HG02938 (cell line): Measurements from ENCODE around the gene SLC23A3.

Experiments
- ATAC-seq: cut with Tn5 transposase; IDR thresholded peaks from one replicate; pipeline ENCODE4 v1.9.1; 2021; ENCODE audit warnings: mild to moderate bottlenecking, moderate library complexity; ENCODE audit not compliant: unreplicated experiment

Gene SLC23A3

DNA sequence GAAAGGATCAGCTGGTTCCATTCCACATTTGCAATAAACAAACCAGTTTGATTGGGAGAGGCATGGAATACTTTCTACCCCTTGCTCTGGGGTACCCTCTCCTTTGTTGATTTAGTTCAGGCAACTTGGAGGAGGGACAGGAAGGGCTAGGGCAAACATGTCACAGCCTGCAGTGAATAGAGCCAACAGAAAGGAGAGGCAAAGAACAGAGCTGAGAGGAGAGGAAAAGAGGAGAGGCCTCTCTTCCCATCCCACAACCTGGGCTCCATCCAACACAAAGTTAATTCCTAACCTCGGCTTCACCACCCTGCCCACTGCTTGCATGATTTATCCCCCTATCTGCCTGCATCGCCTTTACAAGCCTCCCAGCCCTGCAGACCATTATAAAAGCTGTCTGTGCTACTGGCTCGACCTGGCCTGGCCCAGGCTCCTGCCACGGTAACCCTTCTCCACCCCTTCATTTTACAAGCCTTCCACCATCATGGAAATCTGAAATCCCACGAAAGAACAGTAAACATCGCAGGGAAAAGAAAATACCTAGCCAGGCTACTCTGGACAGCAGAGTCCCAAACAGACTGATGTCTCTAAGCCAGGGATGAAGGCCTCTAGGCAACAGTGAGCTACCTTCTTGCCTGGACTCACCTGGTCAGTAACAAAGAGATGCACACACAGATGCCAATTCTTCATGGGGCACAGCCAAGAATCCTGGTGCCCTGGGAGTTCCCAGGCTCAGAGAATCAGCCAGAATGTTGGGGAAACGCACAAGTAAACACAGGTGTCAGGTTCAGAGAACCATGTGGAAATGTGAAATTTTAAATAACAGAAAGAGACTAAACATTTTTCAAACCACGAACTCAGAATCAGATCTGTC, 52.8 kb downstream of the SLC23A3 start:
- no peak for ATAC-seq

DNA sequence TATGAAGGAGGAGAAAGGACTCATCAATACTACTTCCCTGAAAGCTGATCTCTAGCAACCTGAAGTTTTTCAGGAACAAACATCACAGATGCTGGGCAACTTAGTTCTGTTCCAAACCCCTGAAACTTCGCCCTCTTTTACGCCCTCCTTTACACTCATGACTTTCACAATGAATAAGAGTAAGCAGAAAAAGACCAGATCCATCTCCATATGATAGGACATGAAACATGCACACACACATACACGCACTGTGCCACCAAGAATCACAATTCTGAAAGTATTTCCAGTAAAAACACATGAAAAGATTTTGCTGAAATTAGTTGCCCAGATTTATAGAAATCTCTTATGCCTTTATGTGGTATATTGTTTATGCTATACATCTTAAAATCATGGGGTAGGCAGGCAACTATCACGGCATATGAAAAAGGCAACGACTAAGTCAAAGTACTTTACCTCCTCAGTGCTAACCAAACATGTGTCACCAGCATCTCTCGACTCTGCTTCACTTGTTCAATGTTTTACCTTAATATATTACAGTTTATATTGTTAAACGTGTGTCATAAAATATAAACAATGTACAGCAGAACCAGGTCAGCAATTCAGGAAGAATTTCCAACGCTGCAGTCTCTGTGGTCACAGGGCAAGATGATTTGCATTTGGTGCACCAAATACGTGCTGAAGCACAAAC, 57.0 kb downstream of the SLC23A3 start:
- no peak for ATAC-seq

DNA sequence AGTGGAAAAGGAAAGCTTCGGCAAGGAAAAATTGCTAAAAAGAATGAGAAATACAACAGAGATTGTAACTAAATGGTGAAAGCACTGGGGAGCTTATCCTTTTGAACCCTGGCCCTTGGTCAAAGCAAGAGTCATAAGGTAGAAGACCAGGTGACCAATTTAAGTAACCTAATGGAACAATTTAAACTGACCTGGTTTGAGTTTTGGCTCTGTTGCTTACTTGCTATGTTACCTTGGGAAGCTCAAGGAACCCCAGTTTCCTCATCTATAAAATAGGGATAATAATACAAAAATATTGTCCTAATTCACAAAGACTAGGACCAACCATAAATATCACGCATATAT, 57.8 kb downstream of the SLC23A3 start:
- no peak for ATAC-seq
